ENCODE measurements around the gene GPRIN2.

Gene GPRIN2

DNA sequence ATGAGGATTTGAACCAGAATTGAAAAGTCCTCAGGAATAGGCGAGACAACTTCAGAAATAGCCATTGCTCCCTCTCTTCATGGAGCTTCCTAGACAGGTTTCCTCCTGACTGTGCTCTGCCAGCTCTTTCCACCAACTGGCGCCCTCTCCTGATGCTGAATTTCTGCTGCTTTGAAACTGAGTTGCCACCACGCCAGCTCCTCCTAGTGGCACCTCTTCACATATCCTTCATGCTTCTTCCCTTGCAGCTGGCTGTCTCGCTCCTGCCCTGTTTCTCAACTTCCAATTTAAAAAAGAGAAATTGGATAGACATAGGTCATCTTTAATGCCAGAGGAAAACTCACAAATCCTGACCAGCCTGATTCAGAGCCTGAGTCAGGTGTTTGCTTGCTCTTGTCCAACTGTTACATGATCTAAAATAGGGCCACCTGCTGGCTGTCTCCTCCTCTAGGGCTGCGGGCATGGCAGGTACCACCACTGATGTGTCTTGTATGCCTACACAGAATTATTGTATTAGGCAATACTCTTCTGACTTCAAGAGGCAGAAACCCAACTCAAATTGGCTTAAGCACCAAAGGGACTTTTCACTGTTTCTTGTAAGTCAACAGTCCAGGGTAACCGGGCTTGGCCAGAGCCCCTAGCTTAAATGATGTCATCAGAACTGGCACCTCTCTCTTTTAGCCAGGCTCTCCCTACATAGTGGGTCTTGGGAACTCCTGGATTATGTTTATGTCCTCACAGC lies 9.3 kb upstream of the GPRIN2 start:
- DNase-seq, result peak; percentile 68

- no peak for DNase-seq
Measured at GRCh38 chr10:46560952-46561351, 4.5 kb upstream of the GPRIN2 start.

DNA sequence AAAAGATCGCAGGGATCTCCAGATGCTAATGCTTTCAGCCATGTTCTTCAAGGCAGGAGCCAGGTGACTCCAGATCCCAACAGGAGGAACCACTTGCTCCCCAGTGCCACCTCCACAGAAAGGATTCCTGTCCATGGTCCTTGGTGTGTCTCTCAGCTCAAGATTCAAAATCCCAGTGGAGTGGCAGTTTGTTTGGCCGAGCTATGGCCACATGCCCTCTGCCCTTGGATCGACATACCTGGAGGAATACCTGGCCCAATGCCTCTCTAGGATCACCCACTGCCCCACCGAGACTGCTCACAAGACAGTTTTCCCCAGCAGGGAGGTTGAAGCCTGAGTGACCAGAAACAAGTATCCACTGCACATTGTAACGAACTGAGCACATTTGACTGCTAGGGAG lies 3.9 kb upstream of the GPRIN2 start:
- DNase-seq, result peak; percentile 0

DNA sequence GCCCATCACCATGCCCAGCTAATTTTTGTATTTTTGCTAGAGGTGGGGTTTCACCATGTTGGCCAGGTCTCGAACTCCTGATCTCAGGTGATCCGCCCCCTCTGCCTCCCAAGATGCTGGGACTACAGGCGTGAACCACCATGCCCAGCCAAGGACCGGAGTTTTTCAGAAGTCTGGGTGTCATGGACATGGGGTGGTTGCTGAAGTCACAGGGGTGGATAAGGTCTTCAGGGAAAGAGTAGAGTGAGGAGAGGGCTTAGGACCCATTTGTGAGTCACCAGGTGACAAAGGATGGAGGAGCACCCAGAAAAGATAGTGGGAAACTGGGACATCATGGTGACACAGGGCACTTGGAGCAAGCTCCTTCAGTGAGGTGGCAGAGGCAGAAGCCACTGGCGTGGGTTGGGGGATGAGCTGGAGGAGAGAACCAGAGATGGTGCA lies 2.8 kb upstream of the GPRIN2 start:
- DNase-seq, result no peak

- DNase-seq, result peak; percentile 1
Measured at GRCh38 chr10:46558392-46559185, 2.1 kb upstream of the GPRIN2 start.

- DNase-seq, result no peak
Measured at GRCh38 chr10:46558122-46558391, 1.6 kb upstream of the GPRIN2 start.

- DNase-seq, result peak; percentile 7
Measured at GRCh38 chr10:46557319-46558121, 1.1 kb upstream of the GPRIN2 start.

DNA sequence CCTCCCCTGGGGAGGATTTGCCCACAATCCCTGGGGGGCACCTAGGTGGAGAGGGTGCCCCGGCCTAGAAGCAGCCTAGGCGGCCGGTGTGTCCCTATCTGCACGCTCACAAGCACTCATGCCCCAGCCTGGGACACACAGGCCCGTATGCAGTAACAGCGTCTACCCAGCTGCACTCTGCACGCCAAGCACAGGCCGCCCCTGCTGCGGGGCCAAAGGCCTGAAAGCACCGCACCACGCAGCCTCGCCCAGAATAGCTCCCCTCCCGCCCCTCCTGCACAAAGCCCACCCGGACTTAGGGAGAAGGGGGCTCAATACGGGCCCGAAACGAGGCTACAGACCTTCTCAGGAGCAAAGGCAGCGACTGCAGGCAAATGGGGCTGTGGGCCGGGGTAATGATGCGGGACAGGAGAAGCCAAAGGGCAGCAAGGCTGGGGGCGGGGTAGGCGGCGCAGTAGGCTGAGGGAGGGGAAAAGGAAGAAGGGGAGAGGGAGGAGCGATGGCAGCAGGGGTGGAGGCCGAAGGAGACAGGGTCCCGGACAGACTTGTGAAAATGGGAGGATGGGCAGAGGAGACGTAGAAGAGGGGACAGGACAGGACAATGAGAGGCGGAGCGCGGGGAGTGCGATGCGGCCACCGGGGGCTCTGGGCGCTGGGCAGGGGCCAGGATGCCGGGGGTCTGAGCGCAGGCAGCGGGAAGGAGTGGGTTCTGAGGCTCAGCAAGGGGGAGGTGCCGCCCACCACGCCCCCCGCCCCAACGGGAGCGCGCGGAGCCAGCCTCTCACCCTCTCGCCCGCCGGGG lies 544 bp downstream of the GPRIN2 start:
- peak; percentile 9 for DNase-seq

DNA sequence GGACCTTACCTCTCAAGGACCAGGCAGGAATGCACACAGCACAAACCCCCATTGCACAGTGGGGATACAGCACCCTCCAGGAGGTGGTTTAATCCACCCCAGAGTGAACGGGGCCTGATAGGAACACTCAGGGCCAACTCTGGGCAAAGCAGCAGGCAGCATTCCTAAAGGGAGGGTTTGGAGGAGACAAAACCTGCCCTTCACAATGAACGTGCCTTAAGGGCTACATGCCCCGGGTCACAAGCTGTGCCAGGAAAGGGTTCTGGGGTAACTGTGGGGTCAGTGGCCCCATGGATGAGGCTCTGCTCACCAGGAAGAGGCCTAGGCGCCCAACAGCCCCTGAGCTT lies 1.1 kb downstream of the GPRIN2 start:
- peak; percentile 0 for DNase-seq

GRCh38 chr10:46554166-46554781 lies 2.2 kb downstream of the GPRIN2 start:
- DNase-seq, result no peak

- peak; percentile 2 for DNase-seq
Measured at GRCh38 chr10:46553238-46554049, 3.0 kb downstream of the GPRIN2 start.

- DNase-seq, result no peak
Measured at GRCh38 chr10:46552526-46553237, 3.8 kb downstream of the GPRIN2 start.

DNA sequence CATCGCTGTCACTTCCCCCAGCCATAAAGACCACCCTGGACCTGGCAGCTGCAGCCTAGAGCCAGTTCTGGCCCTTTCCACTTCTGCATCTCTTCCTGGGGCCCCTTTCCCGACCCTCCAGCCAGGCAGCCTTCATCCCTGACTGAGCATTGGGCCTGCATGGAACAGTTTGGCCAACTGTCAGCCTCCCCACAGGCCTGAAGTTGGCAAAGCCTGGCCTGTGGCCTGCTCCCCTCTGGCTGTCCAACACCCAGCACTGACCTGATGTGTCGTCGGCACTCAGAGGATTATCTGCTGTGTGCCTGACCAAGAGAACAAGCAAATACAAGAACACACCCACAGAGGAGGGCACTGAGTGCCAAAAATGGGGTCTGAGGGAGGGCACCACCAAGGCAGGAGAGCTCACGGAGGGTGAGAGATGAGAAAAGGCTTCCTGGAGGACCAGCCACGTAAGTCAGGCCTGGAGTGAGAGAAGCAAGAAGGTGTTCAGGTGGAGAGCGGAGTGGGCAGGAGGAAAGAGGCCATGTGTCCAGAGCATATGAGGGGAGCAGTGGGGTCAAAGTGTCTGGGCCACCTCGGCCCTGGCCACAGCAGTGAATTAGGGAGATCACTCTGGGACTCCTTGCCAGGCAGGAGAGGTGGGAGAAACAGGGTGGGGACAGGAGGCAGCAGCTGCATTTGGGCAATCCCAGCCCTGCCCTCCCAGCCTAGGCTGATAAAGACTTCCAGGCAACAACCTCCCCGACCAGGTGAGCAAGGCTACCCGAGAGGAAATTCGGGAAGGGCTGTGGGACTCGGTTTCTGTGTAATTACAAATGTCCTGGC lies 4.5 kb downstream of the GPRIN2 start:
- peak; percentile 1 for DNase-seq

DNA sequence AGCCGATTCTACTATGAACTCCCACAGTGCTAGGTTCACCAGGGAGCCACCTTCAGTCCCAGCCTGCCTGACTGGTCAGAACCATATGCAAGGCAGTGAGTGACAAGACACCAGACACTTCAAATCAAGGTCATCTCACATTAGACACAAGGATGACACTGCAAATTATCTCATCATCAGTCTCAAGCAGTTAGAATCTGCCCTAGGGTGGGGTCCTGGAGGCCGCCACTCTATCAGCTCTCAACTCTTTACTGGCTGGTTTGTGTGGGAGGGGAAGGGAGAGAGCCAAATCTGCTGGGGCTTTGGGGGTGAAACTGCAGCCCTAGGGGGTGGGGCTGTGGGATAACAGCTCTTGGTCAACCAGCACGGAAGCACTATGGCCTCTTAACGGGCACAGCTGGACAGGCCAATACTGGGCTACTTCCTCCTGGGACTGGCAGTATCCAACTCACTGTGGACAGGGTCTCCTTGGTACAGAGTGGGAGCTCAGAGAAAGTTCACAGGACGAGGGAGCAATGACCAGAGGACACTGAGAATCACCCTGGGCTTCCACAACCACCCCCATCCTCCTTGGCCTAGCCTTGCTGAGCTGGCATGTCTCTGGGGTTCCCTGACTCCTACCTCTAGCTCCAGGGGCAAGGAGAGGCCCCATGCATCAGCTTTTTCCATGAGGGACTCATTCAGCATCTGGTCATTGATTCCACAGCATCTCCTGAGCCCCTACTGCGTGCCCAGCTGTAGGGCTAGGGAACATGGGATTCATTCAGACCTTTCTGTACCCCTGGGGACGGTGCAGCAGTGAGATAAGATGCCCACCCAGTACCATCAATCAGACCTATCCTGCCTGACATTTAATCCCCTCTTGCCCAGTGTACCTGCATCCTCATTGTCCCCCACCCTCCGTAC lies 5.4 kb downstream of the GPRIN2 start:
- peak; percentile 1 for DNase-seq

- peak; percentile 2 for DNase-seq
Measured at GRCh38 chr10:46550076-46550790, 6.2 kb downstream of the GPRIN2 start.

GRCh38 chr10:46549171-46550075 lies 7.0 kb downstream of the GPRIN2 start:
- peak; percentile 1 for DNase-seq

GRCh38 chr10:46548498-46549090 lies 7.9 kb downstream of the GPRIN2 start:
- peak; percentile 1 for DNase-seq

Measured in stimulated activated CD4-positive, alpha-beta T cell treated with anti-CD3 and anti-CD28 coated beads, Interleukin-15, amount 100 ng/mL, for 24 hours (primary cell).